HFF-Myc (cell line): ENCODE data around the gene EOGT.

ENCODE experiments used
- DNase-seq: peaks from one replicate; pipeline ENCODE4 v3.0.0-alpha.2; 2011; ENCODE audit warnings: low read depth; ENCODE audit errors: extremely low read depth
- H3K4me3 ChIP-seq: replicated peaks from 2 replicates; pipeline ENCODE4 v1.5.1; 2011; ENCODE audit warnings: low read depth, mild to moderate bottlenecking, control low read depth, low read length
- CTCF ChIP-seq: IDR thresholded peaks from 2 replicates; pipeline ENCODE4 v1.5.1; 2012; ENCODE audit warnings: mild to moderate bottlenecking, low read depth, low read length, control low read depth; ENCODE audit errors: missing control alignments

The EOGT gene

DNA sequence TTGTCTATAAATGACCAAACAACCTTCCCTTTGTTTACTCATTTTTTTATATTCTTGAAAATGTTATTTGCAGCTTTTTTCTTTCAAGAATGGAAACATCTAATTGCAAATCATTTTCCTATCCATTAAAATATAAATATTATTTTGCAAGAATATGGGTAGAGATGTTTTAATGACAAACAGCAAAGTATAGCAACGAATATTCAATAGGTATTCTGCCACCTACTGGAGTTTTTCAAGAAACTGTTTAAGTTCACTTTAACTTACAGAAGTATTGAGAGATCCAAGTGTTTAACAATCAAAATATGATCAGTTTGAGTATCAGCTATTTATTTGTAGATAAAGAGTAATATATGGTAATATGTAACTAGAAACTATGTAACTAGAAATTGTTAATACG is 6.9 kb upstream of the EOGT start:
- DNase-seq: no peak
- H3K4me3 ChIP-seq: no peak overlapping the region
- TF ChIP-seq CTCF: no peak

DNA sequence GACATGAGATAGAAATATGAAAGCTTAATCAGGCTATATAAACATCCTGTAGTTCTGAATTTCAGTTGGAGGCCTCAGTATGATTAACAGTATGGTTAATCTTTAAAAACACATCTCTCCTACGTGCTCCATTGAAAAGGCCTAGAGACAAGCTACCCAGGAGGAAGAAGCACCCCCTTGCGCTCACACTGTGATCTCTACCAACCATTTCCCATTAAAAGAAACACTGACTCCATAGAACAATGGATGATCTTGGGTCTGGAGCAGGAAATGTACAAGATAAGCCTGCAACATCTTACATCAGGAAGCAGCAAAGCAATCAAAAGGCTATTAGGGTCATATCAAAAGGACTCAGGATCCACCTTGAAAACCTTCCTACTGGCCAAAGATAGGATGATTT is 3.4 kb upstream of the EOGT start:
- H3K4me3 ChIP-seq: no peak overlapping the region

GRCh38 chr3:69016102-69016501 is 2.6 kb upstream of the EOGT start:
- TF ChIP-seq CTCF: no peak
- no peak for DNase-seq
- no peak overlapping the region for H3K4me3 ChIP-seq

More for the DNA sequence above, 3.4 kb upstream of the EOGT start:
- DNase-seq: no peak
- TF ChIP-seq CTCF: no peak

GRCh38 chr3:69014022-69014580 is 617 bp upstream of the EOGT start:
- no peak for DNase-seq
- H3K4me3 ChIP-seq: peak overlapping the region; percentile 60
- no peak for TF ChIP-seq CTCF

- no peak for TF ChIP-seq CTCF
- peak overlapping the region; percentile 60 for H3K4me3 ChIP-seq
- DNase-seq: no peak
Measured at GRCh38 chr3:69012800-69013252, 658 bp downstream of the EOGT start.

GRCh38 chr3:69012100-69012799 is 1.2 kb downstream of the EOGT start:
- peak; percentile 63 for DNase-seq
- TF ChIP-seq CTCF: no peak
- peak overlapping the region; percentile 60 for H3K4me3 ChIP-seq
